NCI-H1417 (cell line): Measurements from ENCODE around the gene GTSE1.
A peak's percentile ranks its signal among the peaks of the same experiment; 100 is the strongest.

Experiments used
- DNase-seq, 3 experiments: peaks; one replicate each; lab custom pipeline; 2025; lab: John Stamatoyannopoulos, UW

Gene GTSE1

GRCh38 chr22:46273432-46274148 lies 23.1 kb upstream of the GTSE1 start:
- DNase-seq = no peak

GRCh38 chr22:46274381-46274780 lies 22.3 kb upstream of the GTSE1 start:
- no peak for DNase-seq

GRCh38 chr22:46275455-46276122 lies 21.1 kb upstream of the GTSE1 start:
- DNase-seq = no peak

- DNase-seq = no peak
Observed at GRCh38 chr22:46276563-46276962, 20.1 kb upstream of the GTSE1 start.

GRCh38 chr22:46278656-46279645 lies 17.7 kb upstream of the GTSE1 start:
- no peak for DNase-seq

GRCh38 chr22:46280063-46280817 lies 16.4 kb upstream of the GTSE1 start:
- DNase-seq = no peak

GRCh38 chr22:46280999-46281623 lies 15.6 kb upstream of the GTSE1 start:
- DNase-seq = no peak

- DNase-seq = no peak
Observed at GRCh38 chr22:46281866-46282678, 14.6 kb upstream of the GTSE1 start.

GRCh38 chr22:46286006-46286405 lies 10.7 kb upstream of the GTSE1 start:
- no peak for DNase-seq

- no peak for DNase-seq
Observed at GRCh38 chr22:46286941-46287872, 9.5 kb upstream of the GTSE1 start.

GRCh38 chr22:46287873-46288751 lies 8.6 kb upstream of the GTSE1 start:
- DNase-seq = no peak

GRCh38 chr22:46288846-46289243 lies 7.8 kb upstream of the GTSE1 start:
- DNase-seq = no peak

- no peak for DNase-seq
Observed at GRCh38 chr22:46289244-46289891, 7.3 kb upstream of the GTSE1 start.

- peak in 2 of 3 experiments; percentile 2 for DNase-seq
Observed at GRCh38 chr22:46290121-46290842, 6.4 kb upstream of the GTSE1 start.

GRCh38 chr22:46290843-46291785 lies 5.6 kb upstream of the GTSE1 start:
- DNase-seq = peak in 2 of 3 experiments; percentile 45 to 78

GRCh38 chr22:46292173-46292572 lies 4.5 kb upstream of the GTSE1 start:
- no peak for DNase-seq
